ENCODE measurements around the gene KIRREL3.

The KIRREL3 gene

GRCh38 chr11:126949066-126949891 lies 51.3 kb downstream of the KIRREL3 start:
- FAIRE-seq: no peak

GRCh38 chr11:126948563-126948962 lies 52.0 kb downstream of the KIRREL3 start:
- FAIRE-seq: no peak

GRCh38 chr11:126945319-126945718 lies 55.3 kb downstream of the KIRREL3 start:
- FAIRE-seq: no peak

DNA sequence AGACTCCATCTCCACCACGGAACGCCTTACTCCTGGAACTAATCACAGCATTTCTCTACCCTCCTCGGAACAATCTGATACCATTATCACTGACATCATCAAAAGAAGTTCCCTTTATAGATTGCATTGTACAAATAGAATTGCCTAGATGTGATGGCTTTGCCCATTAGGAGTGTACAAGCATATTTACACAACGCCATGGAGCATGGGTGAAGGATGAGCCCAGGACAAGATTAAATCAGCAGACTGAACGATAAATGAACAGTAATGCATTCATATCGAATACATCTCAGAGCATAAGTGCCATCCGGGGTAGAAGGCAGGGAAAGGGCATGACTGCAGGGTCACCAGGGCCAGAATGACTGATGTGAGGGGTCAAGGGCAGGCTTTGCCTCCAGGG lies 57.3 kb downstream of the KIRREL3 start:
- no peak for FAIRE-seq

DNA sequence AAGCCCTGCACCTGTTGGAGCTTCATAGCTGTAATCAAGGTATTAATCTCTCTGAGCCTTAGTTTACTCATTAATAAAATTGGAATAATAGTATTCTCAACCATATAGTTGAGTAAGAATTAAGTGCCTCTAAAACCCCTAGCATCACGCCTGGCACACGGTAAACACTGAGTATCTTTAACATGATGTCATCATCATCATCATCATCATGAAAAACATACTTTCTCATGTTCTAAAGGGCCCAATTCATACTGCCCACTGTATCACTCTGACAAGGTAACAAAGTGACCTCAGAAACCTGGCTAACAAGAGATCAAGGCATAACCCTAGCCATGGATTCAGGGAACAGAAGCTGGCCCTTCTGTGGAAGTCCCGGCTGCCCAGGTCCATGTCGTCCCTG lies 58.4 kb downstream of the KIRREL3 start:
- FAIRE-seq: no peak

DNA sequence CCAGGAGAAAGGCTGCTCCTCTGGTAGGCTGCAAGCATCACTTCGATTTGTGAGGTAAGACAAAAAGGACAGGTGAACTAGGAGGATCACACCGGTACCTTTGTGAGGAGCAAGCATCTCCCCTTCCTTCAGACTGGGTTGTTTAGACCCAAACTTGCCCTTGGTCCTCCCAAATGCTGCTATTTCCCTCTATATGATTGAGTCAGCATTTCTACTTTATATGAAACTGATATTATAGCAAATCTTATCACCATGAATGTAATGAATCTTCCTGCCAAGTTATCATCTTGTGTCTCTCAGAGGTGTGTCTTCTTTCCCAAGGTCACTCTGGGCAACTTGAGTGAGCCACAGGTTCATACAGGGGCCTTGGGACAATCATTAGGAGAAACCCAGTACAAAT lies 61.0 kb downstream of the KIRREL3 start:
- no peak for FAIRE-seq

GRCh38 chr11:126938718-126939117 lies 61.9 kb downstream of the KIRREL3 start:
- FAIRE-seq: no peak

- FAIRE-seq: no peak
These were observed 70.3 kb downstream of the KIRREL3 start for GRCh38 chr11:126930091-126930841.

DNA sequence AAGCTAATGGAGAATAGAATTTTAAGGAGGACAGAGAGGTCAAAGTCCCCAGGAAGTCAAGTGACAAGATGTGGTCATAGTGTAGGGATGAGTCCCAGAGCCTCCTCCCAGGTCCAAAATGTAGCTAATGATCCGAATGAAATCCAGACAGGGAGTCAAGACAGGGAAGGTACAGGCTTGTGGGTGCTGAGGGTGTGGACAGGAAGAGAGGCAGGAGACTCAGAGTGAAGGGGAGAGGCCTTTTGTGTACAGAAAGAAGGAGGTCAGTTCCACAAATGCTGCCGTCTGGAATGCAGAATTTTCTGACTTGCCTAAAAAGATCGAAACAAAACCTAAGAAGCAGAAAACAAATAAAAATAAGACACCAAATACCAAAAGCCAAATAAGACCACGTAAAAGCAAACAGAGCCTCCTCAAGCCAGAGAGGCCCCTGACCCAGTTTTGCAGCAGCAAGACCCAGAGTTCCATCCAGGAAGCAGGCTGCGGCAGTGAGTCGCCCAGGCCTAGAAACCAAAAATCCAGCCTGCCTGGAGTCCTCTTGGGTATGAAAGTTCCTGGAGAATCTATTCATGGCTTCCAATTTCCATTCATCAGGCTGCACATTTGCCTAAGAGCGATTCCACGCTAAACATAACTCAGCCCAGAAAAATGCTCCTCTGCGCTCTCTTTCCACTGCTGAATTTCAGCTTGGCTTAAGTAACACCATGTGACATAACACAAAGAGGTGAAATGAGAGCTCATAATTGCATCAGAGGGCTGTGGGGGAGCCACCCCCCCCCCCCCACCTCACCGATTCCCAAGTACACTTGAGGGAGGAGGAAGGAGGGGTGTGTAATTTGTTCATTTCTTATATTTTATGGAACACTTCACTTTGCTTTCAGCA lies 71.2 kb downstream of the KIRREL3 start:
- no peak for FAIRE-seq

- no peak for FAIRE-seq
These were observed 72.9 kb downstream of the KIRREL3 start for GRCh38 chr11:126927623-126928022.

GRCh38 chr11:126926376-126926791 lies 74.2 kb downstream of the KIRREL3 start:
- FAIRE-seq: no peak

DNA sequence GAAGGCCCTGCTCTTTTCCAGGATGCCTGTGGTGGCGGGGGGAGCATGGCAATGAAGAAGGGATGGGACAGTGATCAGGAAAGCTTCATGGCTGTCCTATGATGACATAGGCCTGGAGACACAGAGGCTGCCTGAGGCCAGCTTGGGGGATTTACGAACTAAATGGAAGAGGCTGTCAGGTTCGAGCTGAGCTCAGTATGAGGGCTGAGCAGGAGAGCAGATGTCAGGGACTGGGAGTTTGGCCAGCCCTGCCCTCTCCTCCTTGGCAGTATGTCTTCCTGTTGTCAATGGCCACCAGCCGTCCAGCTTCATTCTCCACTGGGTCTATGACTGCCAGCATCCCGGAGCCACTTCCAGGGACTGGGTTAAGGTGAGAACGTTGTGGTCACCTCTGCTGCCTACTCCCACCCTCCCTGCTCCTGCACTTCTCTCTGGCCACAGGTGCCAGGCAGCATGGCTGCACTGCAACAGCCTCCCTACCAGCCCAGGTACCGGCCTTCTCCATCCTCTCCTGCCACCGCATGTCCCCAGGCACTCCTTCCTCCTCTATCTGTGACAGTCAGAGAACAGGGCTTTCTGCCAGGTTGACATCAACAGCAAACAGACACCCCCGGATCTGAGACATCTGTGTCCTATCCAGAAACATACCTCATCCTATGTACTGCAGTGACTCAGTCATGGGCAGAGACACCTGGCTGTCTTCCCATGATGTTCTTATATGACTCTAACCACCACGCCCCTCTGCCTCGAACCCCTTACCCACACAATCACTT lies 75.1 kb downstream of the KIRREL3 start:
- FAIRE-seq: no peak

GRCh38 chr11:126924376-126925040 lies 76.1 kb downstream of the KIRREL3 start:
- FAIRE-seq: no peak

DNA sequence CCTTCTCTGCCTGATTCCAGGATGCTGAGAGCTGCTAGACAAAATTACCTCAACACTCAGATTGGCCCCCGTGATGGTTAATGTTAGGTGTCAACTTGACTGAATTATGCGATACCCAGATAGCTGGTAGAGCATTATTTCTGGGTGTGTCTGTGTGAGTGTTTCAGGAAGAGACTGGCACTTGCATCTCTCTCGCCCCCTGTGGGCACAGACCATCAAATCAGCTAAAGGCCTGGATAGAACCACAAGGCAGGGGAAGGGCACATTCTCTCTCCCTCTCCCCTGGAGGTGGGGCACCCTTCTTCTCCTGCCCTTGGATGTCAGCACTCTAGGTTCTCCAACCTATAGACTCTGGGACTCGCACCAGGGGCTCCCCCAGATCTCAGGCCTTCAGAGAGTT lies 79.7 kb downstream of the KIRREL3 start:
- no peak for FAIRE-seq

DNA sequence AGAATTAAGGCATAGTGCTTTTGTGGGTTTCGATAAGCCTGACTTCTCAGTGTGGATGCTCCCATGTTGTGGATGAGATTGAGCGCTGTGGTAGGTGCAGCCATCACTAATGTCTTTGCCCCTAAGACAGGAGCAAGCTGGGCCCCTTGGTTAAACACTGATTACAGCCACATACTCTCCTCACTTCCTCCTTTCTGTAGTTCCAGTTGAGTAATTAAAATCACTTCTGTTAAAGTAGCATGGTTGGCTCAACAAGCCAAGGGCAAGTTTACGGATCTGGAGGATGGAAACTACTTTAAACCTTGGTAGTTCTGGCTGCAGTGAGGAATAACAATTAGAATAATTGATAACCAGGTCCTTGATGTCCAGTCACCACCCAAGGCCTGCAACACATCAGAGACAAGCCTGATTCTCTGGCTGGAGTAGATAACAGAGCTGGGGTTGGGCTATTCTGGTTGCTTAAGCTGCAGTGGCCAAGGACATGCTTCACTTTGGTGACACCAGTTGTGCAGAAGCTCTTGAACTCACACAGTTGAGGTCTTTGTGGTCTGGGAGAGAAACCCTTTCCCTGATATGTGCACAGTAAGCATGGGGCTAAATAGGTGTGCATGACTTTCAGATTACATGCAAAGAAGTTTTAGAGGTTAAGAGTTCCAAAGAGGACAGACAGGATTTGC lies 81.3 kb downstream of the KIRREL3 start:
- no peak for FAIRE-seq

- no peak for FAIRE-seq
These were observed 82.0 kb downstream of the KIRREL3 start for GRCh38 chr11:126918556-126918955.

GRCh38 chr11:126917531-126918204 lies 82.9 kb downstream of the KIRREL3 start:
- FAIRE-seq: no peak

GRCh38 chr11:126915430-126915829 lies 85.1 kb downstream of the KIRREL3 start:
- no peak for FAIRE-seq

DNA sequence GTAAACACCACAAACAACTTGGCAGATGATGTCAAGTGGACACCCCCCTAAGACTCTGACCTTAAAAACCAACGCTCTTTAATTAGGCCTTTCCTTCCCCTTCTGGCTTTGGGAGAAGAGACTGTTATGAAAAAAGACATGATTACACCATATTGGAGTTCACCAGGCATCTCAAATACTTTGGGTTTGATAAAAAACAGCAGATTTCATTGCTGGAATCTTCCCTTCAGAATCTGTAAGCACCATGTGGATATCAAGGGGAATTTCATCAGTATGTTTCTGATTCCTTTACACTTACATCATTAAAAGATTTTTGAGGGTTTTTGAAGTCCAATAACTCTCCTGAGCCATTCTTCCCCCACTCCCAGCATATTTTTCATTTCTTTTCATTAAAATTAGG lies 85.6 kb downstream of the KIRREL3 start:
- FAIRE-seq: no peak

GRCh38 chr11:126914166-126914565 lies 86.4 kb downstream of the KIRREL3 start:
- FAIRE-seq: no peak

DNA sequence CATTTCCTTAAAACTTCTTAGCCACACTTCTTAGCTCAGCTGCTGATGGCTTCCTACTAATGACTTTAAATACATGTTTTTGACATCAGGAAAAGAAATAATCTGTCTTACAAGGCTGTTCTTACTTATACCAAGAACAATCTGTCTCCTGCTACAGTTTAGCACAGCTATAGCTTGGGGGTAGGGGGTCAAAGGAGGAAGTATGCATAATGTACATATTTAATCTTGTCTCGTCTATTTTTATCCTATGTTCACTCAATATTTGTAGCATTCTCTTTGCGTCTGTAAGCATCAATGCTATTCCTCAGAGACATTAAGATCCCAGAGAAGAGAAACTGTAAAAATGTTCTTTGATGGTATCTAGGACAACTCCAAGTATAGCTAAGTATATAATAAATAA lies 96.0 kb downstream of the KIRREL3 start:
- FAIRE-seq: no peak
